ENCODE data around the gene OSTF1. TPM values are rescaled to one million over a fixed set of nuclear protein-coding genes. Genes with fewer than 3 reads are reported as not detected.

Gene OSTF1
- total and polyA plus RNA-seq, 2 donors (not counting 1 experiment from before 2014, with no cell fraction given), result 48.4 to 49.9 TPM

DNA sequence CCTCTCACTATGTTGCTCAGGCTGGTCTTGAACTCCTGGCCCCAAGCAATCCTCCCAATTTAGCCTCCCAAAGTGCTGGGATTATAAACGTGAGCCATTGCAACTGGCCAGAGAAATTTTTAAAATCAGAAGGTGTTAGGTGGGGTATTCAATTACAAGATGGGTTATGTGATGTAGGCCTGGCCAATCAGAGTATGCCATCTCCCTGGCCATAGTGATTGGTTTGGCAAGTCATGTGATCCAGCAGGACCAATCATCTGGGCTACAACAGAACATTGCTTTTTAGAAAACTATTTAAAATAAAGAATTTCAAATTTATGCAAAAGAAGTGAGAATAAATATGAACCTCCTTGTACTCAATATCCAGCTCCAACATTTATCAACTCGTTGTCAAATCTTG lies 22.8 kb upstream of the OSTF1 start:
- no peak overlapping the region for H3K4me2 ChIP-seq (ENCODE audit: extremely low read depth, insufficient read depth, low read length)
- peaks cover 7% of the 10 kb centered on the region for H3K4me1 ChIP-seq (ENCODE audit: control insufficient read depth, extremely low read depth, insufficient read depth, low read length)
- H3K4me3 ChIP-seq (replicated peaks in 1 of 4; ENCODE audit: control extremely low read depth in 1 of 4, insufficient read depth in 1 of 4, low read depth in 3 of 4, low read length in 4 of 4), result no peak overlapping the region
- no peak for TF ChIP-seq EZH2 (IDR thresholded peaks at IDR 0.05; ENCODE audit: low read length, missing control alignments)
- TF ChIP-seq, protein P1, sequence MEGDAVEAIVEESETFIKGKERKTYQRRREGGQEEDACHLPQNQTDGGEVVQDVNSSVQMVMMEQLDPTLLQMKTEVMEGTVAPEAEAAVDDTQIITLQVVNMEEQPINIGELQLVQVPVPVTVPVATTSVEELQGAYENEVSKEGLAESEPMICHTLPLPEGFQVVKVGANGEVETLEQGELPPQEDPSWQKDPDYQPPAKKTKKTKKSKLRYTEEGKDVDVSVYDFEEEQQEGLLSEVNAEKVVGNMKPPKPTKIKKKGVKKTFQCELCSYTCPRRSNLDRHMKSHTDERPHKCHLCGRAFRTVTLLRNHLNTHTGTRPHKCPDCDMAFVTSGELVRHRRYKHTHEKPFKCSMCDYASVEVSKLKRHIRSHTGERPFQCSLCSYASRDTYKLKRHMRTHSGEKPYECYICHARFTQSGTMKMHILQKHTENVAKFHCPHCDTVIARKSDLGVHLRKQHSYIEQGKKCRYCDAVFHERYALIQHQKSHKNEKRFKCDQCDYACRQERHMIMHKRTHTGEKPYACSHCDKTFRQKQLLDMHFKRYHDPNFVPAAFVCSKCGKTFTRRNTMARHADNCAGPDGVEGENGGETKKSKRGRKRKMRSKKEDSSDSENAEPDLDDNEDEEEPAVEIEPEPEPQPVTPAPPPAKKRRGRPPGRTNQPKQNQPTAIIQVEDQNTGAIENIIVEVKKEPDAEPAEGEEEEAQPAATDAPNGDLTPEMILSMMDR (conservative IDR thresholded peaks at IDR 0.05 in 1 of 2, IDR thresholded peaks at IDR 0.05 in 1 of 2; ENCODE audit: low read depth in 1 of 2, low read length in 2 of 2), result no peak
- no peaks in the 10 kb centered on the region for H3K36me3 ChIP-seq (ENCODE audit: control insufficient read depth, insufficient read depth, low read length)
- H3K9me3 ChIP-seq (ENCODE audit: control insufficient read depth, insufficient read depth, low read depth, low read length), result no peaks in the 10 kb centered on the region
- no peak overlapping the region for H3K27ac ChIP-seq (ENCODE audit: insufficient read depth, low read length)
- no peak overlapping the region for H3K9ac ChIP-seq (ENCODE audit: insufficient read depth, low read length)
- no peaks in the 10 kb centered on the region for H3K79me2 ChIP-seq (ENCODE audit: control insufficient read depth, insufficient read depth, low read length)
- H3K27me3 ChIP-seq (ENCODE audit: control insufficient read depth, insufficient read depth, low read length), result no peaks in the 10 kb centered on the region
- no peak for DNase-seq (ENCODE audit: low read depth in 2 of 2)
- H2AFZ ChIP-seq (ENCODE audit: low read length), result no peak overlapping the region
- no peaks in the 10 kb centered on the region for H4K20me1 ChIP-seq (ENCODE audit: control insufficient read depth, extremely low read depth, insufficient read depth, low read length)

DNA sequence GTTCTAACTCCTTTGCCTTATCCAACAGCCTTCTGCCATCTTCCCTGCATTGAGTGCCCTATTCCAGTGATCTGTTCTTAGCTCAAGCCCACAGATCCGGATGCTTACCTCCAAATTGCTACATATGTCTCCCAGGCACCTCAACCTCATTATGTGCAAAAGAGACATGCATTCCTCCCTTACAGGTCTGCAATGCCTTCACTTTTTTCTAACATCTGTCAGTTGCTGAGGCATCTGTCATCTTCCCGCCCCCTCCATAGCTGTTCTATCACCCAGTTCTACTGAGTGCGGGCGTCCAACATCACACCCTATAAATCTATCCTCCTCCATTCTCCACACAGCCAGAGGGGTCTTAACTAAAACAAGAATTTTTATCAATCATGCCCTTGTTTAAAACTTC lies 20.4 kb upstream of the OSTF1 start:
- Histone ChIP-seq H4K20me1 (ENCODE audit: control insufficient read depth, extremely low read depth, insufficient read depth, low read length) (no peaks in the 10 kb centered on the region), H3K4me1 (ENCODE audit: control insufficient read depth, extremely low read depth, insufficient read depth, low read length) (peaks cover 7% of the 10 kb centered on the region), H3K4me2 (ENCODE audit: extremely low read depth, insufficient read depth, low read length) (no peak overlapping the region), H3K9ac (ENCODE audit: insufficient read depth, low read length) (no peak overlapping the region), H3K36me3 (ENCODE audit: control insufficient read depth, insufficient read depth, low read length) (no peaks in the 10 kb centered on the region), H3K9me3 (ENCODE audit: control insufficient read depth, insufficient read depth, low read depth, low read length) (no peaks in the 10 kb centered on the region), H2AFZ (ENCODE audit: low read length) (no peak overlapping the region), H3K27ac (ENCODE audit: insufficient read depth, low read length) (no peak overlapping the region), H3K27me3 (ENCODE audit: control insufficient read depth, insufficient read depth, low read length) (no peaks in the 10 kb centered on the region), H3K4me3 (replicated peaks in 1 of 4; ENCODE audit: control extremely low read depth in 1 of 4, insufficient read depth in 1 of 4, low read depth in 3 of 4, low read length in 4 of 4) (no peak overlapping the region), H3K79me2 (ENCODE audit: control insufficient read depth, insufficient read depth, low read length) (no peaks in the 10 kb centered on the region)
- no peak for DNase-seq (ENCODE audit: low read depth in 2 of 2)
- TF ChIP-seq, protein P1 (conservative IDR thresholded peaks at IDR 0.05 in 1 of 2, IDR thresholded peaks at IDR 0.05 in 1 of 2; ENCODE audit: low read depth in 1 of 2, low read length in 2 of 2), result no peak
- TF ChIP-seq EZH2 (IDR thresholded peaks at IDR 0.05; ENCODE audit: low read length, missing control alignments), result no peak

DNA sequence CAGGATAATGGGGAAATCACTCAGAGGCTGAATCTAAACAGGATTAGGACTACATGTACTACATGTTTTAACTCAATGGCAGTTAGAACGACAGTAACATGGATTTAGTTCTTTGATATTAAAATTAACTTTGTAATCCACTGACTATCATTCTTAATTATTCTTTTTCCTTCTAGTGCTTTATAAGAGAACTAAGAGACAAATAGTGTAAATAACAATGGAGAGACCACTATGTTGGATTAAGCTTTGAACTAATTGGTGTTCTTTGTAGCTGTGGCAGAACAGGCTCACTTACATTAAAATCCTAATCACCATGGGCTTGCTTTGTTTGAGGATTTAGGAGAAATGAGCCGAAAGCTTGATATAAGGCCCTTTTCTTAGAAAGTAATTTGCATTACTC lies 19.1 kb upstream of the OSTF1 start:
- Histone ChIP-seq H3K9ac (ENCODE audit: insufficient read depth, low read length) (no peak overlapping the region), H3K27me3 (ENCODE audit: control insufficient read depth, insufficient read depth, low read length) (no peaks in the 10 kb centered on the region), H3K4me3 (replicated peaks in 1 of 4; ENCODE audit: control extremely low read depth in 1 of 4, insufficient read depth in 1 of 4, low read depth in 3 of 4, low read length in 4 of 4) (no peak overlapping the region), H3K9me3 (ENCODE audit: control insufficient read depth, insufficient read depth, low read depth, low read length) (no peaks in the 10 kb centered on the region), H2AFZ (ENCODE audit: low read length) (no peak overlapping the region), H3K4me1 (ENCODE audit: control insufficient read depth, extremely low read depth, insufficient read depth, low read length) (peaks cover 4% of the 10 kb centered on the region), H3K27ac (ENCODE audit: insufficient read depth, low read length) (no peak overlapping the region), H3K36me3 (ENCODE audit: control insufficient read depth, insufficient read depth, low read length) (no peaks in the 10 kb centered on the region), H3K4me2 (ENCODE audit: extremely low read depth, insufficient read depth, low read length) (no peak overlapping the region), H4K20me1 (ENCODE audit: control insufficient read depth, extremely low read depth, insufficient read depth, low read length) (no peaks in the 10 kb centered on the region), H3K79me2 (ENCODE audit: control insufficient read depth, insufficient read depth, low read length) (no peaks in the 10 kb centered on the region)
- TF ChIP-seq, protein P1 (conservative IDR thresholded peaks at IDR 0.05 in 1 of 2, IDR thresholded peaks at IDR 0.05 in 1 of 2; ENCODE audit: low read depth in 1 of 2, low read length in 2 of 2), result no peak
- TF ChIP-seq EZH2 (IDR thresholded peaks at IDR 0.05; ENCODE audit: low read length, missing control alignments), result no peak
- DNase-seq (ENCODE audit: low read depth in 2 of 2), result no peak
